Measurements from ENCODE around the gene METTL5. TPM values are rescaled to one million over a fixed set of nuclear protein-coding genes. Genes with fewer than 3 reads are reported as not detected.

Gene METTL5
- polyA plus RNA-seq, 1 of the 3 experiments (the other 2 are of a cell fraction): 40.7 TPM

GRCh38 chr2:169840747-169841142 is 16.0 kb upstream of the METTL5 start:
- Histone ChIP-seq H3K4me1 (ENCODE audit: control insufficient read depth in 1 of 2, insufficient read depth in 2 of 2, low read depth in 1 of 2, low read length in 1 of 2) (no peaks in the 10 kb centered on the region; a peak in 1 of 4 replicates), H3K79me2 (ENCODE audit: insufficient read depth) (peaks cover 68% of the 10 kb centered on the region), H3K9me3 (no peaks in the 10 kb centered on the region), H3K9me2 (no peaks in the 10 kb centered on the region), H3K4me3 (ENCODE audit: low read depth in 2 of 2, low read length in 1 of 2) (no peak overlapping the region), H2AFZ (ENCODE audit: low read depth) (no peak overlapping the region), H4K20me1 (ENCODE audit: insufficient read depth) (peaks cover 16% of the 10 kb centered on the region), H3F3A (replicated peaks; ENCODE audit: insufficient read depth) (no peaks in the 10 kb centered on the region), H3K27me3 (ENCODE audit: insufficient read depth) (no peaks in the 10 kb centered on the region), H3K9ac (no peak overlapping the region), H3K36me3 (replicated peaks in 1 of 2; ENCODE audit: control insufficient read depth in 1 of 2, insufficient read depth in 2 of 2, low read length in 1 of 2) (no peaks in the 10 kb centered on the region), H3K27ac (ENCODE audit: low read depth in 2 of 2, low read length in 1 of 2) (no peak overlapping the region), H3K4me2 (no peak overlapping the region)
- no peak for TF ChIP-seq ZBTB33 (IDR thresholded peaks at IDR 0.05; ENCODE audit: borderline replicate concordance, low read depth)
- TF ChIP-seq ELF1 (IDR thresholded peaks at IDR 0.05): no peak
- no peak for TF ChIP-seq TAF1 (IDR thresholded peaks at IDR 0.05; ENCODE audit: borderline replicate concordance, low read depth, low read length)
- TF ChIP-seq REST (IDR thresholded peaks at IDR 0.05; ENCODE audit: low read depth, low read length): no peak
- TF ChIP-seq NFIC (IDR thresholded peaks at IDR 0.05; ENCODE audit: borderline replicate concordance): no peak
- no peak for TF ChIP-seq PBX3 (IDR thresholded peaks at IDR 0.05)
- TF ChIP-seq TCF12 (IDR thresholded peaks at IDR 0.05): no peak
- TF ChIP-seq MXI1 (IDR thresholded peaks at IDR 0.05; ENCODE audit: low read depth, low read length): no peak
- no peak for TF ChIP-seq MEF2A (IDR thresholded peaks at IDR 0.05; ENCODE audit: borderline replicate concordance, low read depth)
- no peak for TF ChIP-seq FOXJ3 (CRISPR knock-in tag; IDR thresholded peaks at IDR 0.05)
- no peak for TF ChIP-seq POLR2AphosphoS5 (IDR thresholded peaks at IDR 0.05; ENCODE audit: low read depth, low read length)
- TF ChIP-seq EZH2phosphoT487 (IDR thresholded peaks at IDR 0.05; ENCODE audit: borderline replicate concordance, low read depth): no peak
- TF ChIP-seq USF2 (IDR thresholded peaks at IDR 0.05; ENCODE audit: borderline replicate concordance, low read depth, low read length): no peak
- no peak for TF ChIP-seq EP300 (IDR thresholded peaks at IDR 0.05; ENCODE audit: borderline replicate concordance in 1 of 2, low read depth in 1 of 2, low read length in 1 of 2)
- no peak for TF ChIP-seq CHD2 (IDR thresholded peaks at IDR 0.05; ENCODE audit: low read length, partially characterized antibody)
- 98% methylated on average over 2 of the region's 2 CpGs for WGBS (ENCODE audit: low lambda C conversion rate)
- DNase-seq: no peak
- ChIA-PET CTCF (no interaction called here), POLR2A (no interaction called here)

Data from SK-N-SH (cell line).